Mesenchymal stem cell (in vitro differentiated cells and primary cell): ENCODE measurements around the gene CDC73.
A peak's percentile ranks its signal among the peaks of the same experiment; 100 is the strongest.
"Not testable (repeated sequence)": the region's sequence is repeated elsewhere in the genome, so short reads cannot be mapped to it uniquely, and the experiment has no call there.

Source experiments
- DNase-seq: peaks from one replicate; pipeline ENCODE4 v3.0.0-alpha.2; 2013
- H2AFZ ChIP-seq: one replicate; pipeline ENCODE4 v1.6.1; 2013; ENCODE audit warnings: low read depth, mild to moderate bottlenecking, control low read depth, inconsistent platforms, low read length, moderate library complexity
- H2AK5ac ChIP-seq: 2 replicates; pipeline ENCODE4 v1.6.1; 2013; ENCODE audit warnings: low read length, moderate library complexity, mild to moderate bottlenecking, inconsistent platforms; ENCODE audit not compliant: severe bottlenecking
- H2BK120ac ChIP-seq: one replicate; pipeline ENCODE4 v1.6.1; 2013; ENCODE audit warnings: low read depth, mild to moderate bottlenecking, inconsistent platforms, low read length, moderate library complexity
- H2BK12ac ChIP-seq, 2 experiments: one replicate each; pipeline ENCODE4 v1.6.1; 2013; ENCODE audit warnings: inconsistent platforms in 2 of 2, low read length in 2 of 2, mild to moderate bottlenecking in 2 of 2, moderate library complexity in 2 of 2, control low read depth in 1 of 2
- H2BK15ac ChIP-seq: one replicate; pipeline ENCODE4 v1.6.1; 2013; ENCODE audit warnings: mild to moderate bottlenecking, low read depth, inconsistent platforms; ENCODE audit not compliant: poor library complexity, severe bottlenecking
- H2BK5ac ChIP-seq: 2 replicates; pipeline ENCODE4 v1.6.1; 2013; ENCODE audit warnings: low read depth, mild to moderate bottlenecking, low read length, control low read depth, inconsistent platforms; ENCODE audit not compliant: poor library complexity, severe bottlenecking
- H3K14ac ChIP-seq, 2 experiments: one replicate each; pipeline ENCODE4 v1.6.1; 2013; ENCODE audit warnings: inconsistent platforms in 2 of 2, low read length in 2 of 2, control low read depth in 1 of 2, mild to moderate bottlenecking in 1 of 2, moderate library complexity in 1 of 2
- H3K18ac ChIP-seq, 2 experiments: one replicate each; pipeline ENCODE4 v1.6.1; 2013; ENCODE audit warnings: inconsistent platforms in 2 of 2, low read length in 2 of 2, control low read depth in 1 of 2, low read depth in 1 of 2, mild to moderate bottlenecking in 1 of 2
- H3K23ac ChIP-seq, 2 experiments: one replicate each; pipeline ENCODE4 v1.6.1; 2013; ENCODE audit warnings: inconsistent platforms in 2 of 2, low read length in 2 of 2, mild to moderate bottlenecking in 2 of 2, moderate library complexity in 2 of 2, control low read depth in 1 of 2
- H3K27ac ChIP-seq: 2 replicates; pipeline ENCODE4 v1.5.1; 2013; ENCODE audit warnings: mild to moderate bottlenecking, moderate library complexity, low read length, control low read depth, inconsistent platforms; ENCODE audit not compliant: poor library complexity, severe bottlenecking
- H3K27me3 ChIP-seq, 2 experiments: 2 replicates each; pipeline versions ENCODE4 v1.6.1 to v1.7.0; 2013; ENCODE audit warnings: low read length in 2 of 2, mild to moderate bottlenecking in 2 of 2, moderate library complexity in 2 of 2, control low read depth in 1 of 2, inconsistent platforms in 1 of 2; ENCODE audit not compliant: control insufficient read depth in 1 of 2, insufficient read depth in 1 of 2
- H3K36me3 ChIP-seq, 2 experiments: 2 replicates each; pipeline versions ENCODE4 v1.6.1 to v1.7.0; 2013; ENCODE audit warnings: low read length in 2 of 2, control low read depth in 1 of 2, inconsistent platforms in 1 of 2, low read depth in 1 of 2, mild to moderate bottlenecking in 1 of 2; ENCODE audit not compliant: insufficient read depth in 2 of 2, control insufficient read depth in 1 of 2
- H3K4ac ChIP-seq, 2 experiments: one replicate each; pipeline ENCODE4 v1.6.1; 2013; ENCODE audit warnings: inconsistent platforms in 2 of 2, low read length in 2 of 2, mild to moderate bottlenecking in 2 of 2, moderate library complexity in 2 of 2, control low read depth in 1 of 2, low read depth in 1 of 2
- H3K4me1 ChIP-seq: 2 replicates; pipeline ENCODE4 v1.6.1; 2013; ENCODE audit warnings: low read depth, low read length, control low read depth; ENCODE audit not compliant: control insufficient read depth, insufficient read depth
- H3K4me2 ChIP-seq: 2 replicates; pipeline ENCODE4 v1.6.1; 2013; ENCODE audit warnings: low read length, mild to moderate bottlenecking, inconsistent platforms; ENCODE audit not compliant: poor library complexity, severe bottlenecking
- H3K4me3 ChIP-seq, 2 experiments: 2 replicates each; pipeline versions ENCODE4 v1.5.1 to v1.7.0; 2013; ENCODE audit warnings: low read length in 2 of 2, mild to moderate bottlenecking in 2 of 2, control low read depth in 1 of 2, low read depth in 1 of 2; ENCODE audit not compliant: insufficient read depth in 1 of 2
- H3K79me1 ChIP-seq: replicated peaks from 2 replicates; pipeline ENCODE4 v1.6.1; 2013; ENCODE audit warnings: mild to moderate bottlenecking, control low read depth, low read length, inconsistent platforms; ENCODE audit not compliant: poor library complexity, severe bottlenecking
- H3K9ac ChIP-seq: 2 replicates; pipeline ENCODE4 v1.7.0; 2013; ENCODE audit warnings: mild to moderate bottlenecking, low read length, moderate library complexity
- H3K9me3 ChIP-seq: 2 replicates; pipeline ENCODE4 v1.7.0; 2013; ENCODE audit warnings: mild to moderate bottlenecking, low read length; ENCODE audit not compliant: control insufficient read depth
- H4K8ac ChIP-seq: one replicate; pipeline ENCODE4 v1.6.1; 2013; ENCODE audit warnings: inconsistent platforms, mild to moderate bottlenecking, low read length, moderate library complexity
- H4K91ac ChIP-seq: one replicate; pipeline ENCODE4 v1.6.1; 2013; ENCODE audit warnings: mild to moderate bottlenecking, low read length, inconsistent platforms
- WGBS: methylation state at CpG from one replicate; pipeline ENCODE4 v1.1.7; 2013; ENCODE audit warnings: mixed read lengths; 5-methylcytosine and 5-hydroxymethylcytosine counted together

CDC73 gene

DNA sequence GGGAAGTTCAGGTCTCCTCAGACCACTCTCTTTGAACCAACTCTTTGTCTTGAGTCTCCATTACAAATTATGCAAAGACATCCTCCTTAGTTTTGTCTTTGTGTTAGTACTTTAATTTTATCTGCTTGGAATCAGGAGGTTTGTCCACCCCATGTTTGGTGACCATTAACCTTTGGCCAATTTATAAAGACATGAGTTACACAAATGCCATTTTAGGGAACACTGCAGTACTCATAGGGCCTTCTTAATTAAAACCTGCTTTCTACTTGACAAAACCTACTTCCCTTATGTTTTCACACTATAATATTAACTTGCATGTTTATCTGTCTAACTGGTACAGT lies 7.9 kb upstream of the CDC73 start:
- no peak overlapping the region for H4K8ac ChIP-seq
- peak overlapping the region; percentile 3 for H3K27ac ChIP-seq
- H2AK5ac ChIP-seq: no peak overlapping the region
- no peaks in the 10 kb centered on the region for H3K9me3 ChIP-seq
- H3K23ac ChIP-seq: no peak overlapping the region
- no peak for DNase-seq
- H3K36me3 ChIP-seq: no peaks in the 10 kb centered on the region
- no peak overlapping the region for H2BK120ac ChIP-seq
- no peaks in the 10 kb centered on the region for H3K27me3 ChIP-seq
- H3K4me2 ChIP-seq: no peak overlapping the region
- no peak overlapping the region for H2BK15ac ChIP-seq
- H2BK5ac ChIP-seq: no peak overlapping the region
- no peak overlapping the region for H3K9ac ChIP-seq
- H3K18ac ChIP-seq: no peak overlapping the region
- H2BK12ac ChIP-seq: no peak overlapping the region
- no peak overlapping the region for H3K4me3 ChIP-seq
- H3K4me1 ChIP-seq: peaks cover 6% of the 10 kb centered on the region
- no peak overlapping the region for H3K14ac ChIP-seq
- H4K91ac ChIP-seq: no peak overlapping the region
- H3K79me1 ChIP-seq: peaks cover 10% of the 10 kb centered on the region
- no peak overlapping the region for H3K4ac ChIP-seq
- H2AFZ ChIP-seq: no peak overlapping the region

- Histone ChIP-seq H3K4me2 (no peak overlapping the region), H2BK5ac (no peak overlapping the region), H3K14ac (no peak overlapping the region), H3K4me3 (no peak overlapping the region), H3K27me3 (no peaks in the 10 kb centered on the region), H3K36me3 (no peaks in the 10 kb centered on the region), H2AK5ac (no peak overlapping the region), H4K8ac (no peak overlapping the region), H3K9ac (no peak overlapping the region), H2BK15ac (no peak overlapping the region), H2BK12ac (no peak overlapping the region), H3K23ac (no peak overlapping the region), H3K79me1 (peaks cover 10% of the 10 kb centered on the region), H4K91ac (no peak overlapping the region), H3K9me3 (no peaks in the 10 kb centered on the region), H3K27ac (no peak overlapping the region), H2AFZ (no peak overlapping the region), H2BK120ac (no peak overlapping the region), H3K18ac (no peak overlapping the region), H3K4me1 (peaks cover 6% of the 10 kb centered on the region), H3K4ac (no peak overlapping the region)
- DNase-seq: no peak
- WGBS: no CpG with 5 or more reads among the region's 6 CpGs
Measured at GRCh38 chr1:193114485-193115095, 7.2 kb upstream of the CDC73 start.

- Histone ChIP-seq H3K27ac (peak overlapping the region; percentile 91), H2BK5ac (peak overlapping the region; percentile 10), H3K14ac (no peak overlapping the region), H3K79me1 (peaks cover 9% of the 10 kb centered on the region), H3K18ac (peak overlapping the region in 1 of 2 experiments; percentile 52), H2BK120ac (no peak overlapping the region), H2AFZ (no peak overlapping the region), H3K4me2 (peak overlapping the region; percentile 13), H4K8ac (no peak overlapping the region), H3K4me3 (peak overlapping the region in 1 of 2 experiments; percentile 5), H2AK5ac (peak overlapping the region; percentile 78), H3K23ac (no peak overlapping the region), H2BK12ac (no peak overlapping the region), H3K4ac (peak overlapping the region in 1 of 2 experiments; percentile 69), H3K27me3 (no peaks in the 10 kb centered on the region), H3K4me1 (peaks cover 6% of the 10 kb centered on the region), H4K91ac (no peak overlapping the region), H3K9ac (peak overlapping the region; percentile 34), H2BK15ac (no peak overlapping the region), H3K9me3 (no peaks in the 10 kb centered on the region), H3K36me3 (no peaks in the 10 kb centered on the region)
- WGBS: no CpG with 5 or more reads among the region's 1 CpG
- DNase-seq: peak; percentile 99
Measured at GRCh38 chr1:193115629-193116227, 6.1 kb upstream of the CDC73 start.

GRCh38 chr1:193117167-193117566 lies 4.7 kb upstream of the CDC73 start:
- not testable (repeated sequence) for H3K4me2 ChIP-seq, H3K79me1 ChIP-seq, H2BK120ac ChIP-seq, DNase-seq, H3K4me3 ChIP-seq, H3K9ac ChIP-seq, H3K4me1 ChIP-seq, H2BK15ac ChIP-seq, H3K9me3 ChIP-seq, H3K27ac ChIP-seq, H2BK5ac ChIP-seq, H3K27me3 ChIP-seq, H3K4ac ChIP-seq, H2BK12ac ChIP-seq, H3K23ac ChIP-seq, H3K18ac ChIP-seq, H2AK5ac ChIP-seq, H3K36me3 ChIP-seq, H3K14ac ChIP-seq, H4K91ac ChIP-seq, H4K8ac ChIP-seq, H2AFZ ChIP-seq
- WGBS: 95% methylated on average over 5 of the region's 6 CpGs
